IMR-90 (cell line): Measurements from ENCODE around the gene ADARB2. TPM values are rescaled to one million over a fixed set of nuclear protein-coding genes. Genes with fewer than 3 reads are reported as not detected.

ENCODE experiments used
- ATAC-seq: fragments of 200-7000 bp; cut with Tn5 transposase; 2 replicates; pipeline ENCODE4 v1.9.1; 2020; ENCODE audit warnings: low read depth, mild to moderate bottlenecking, moderate library complexity
- BruUV-seq: library from RNA; stranded (reverse); fragments of 400-500 nt; replicated peaks from 2 replicates; lab custom pipeline; 2021; lab: Mats Ljungman, UMichigan
- CTCF ChIA-PET: fragments of 300-600 bp; formaldehyde crosslinking; extraction: SDS; loops from one replicate; lab custom pipeline; 2021; ENCODE audit warnings: antibody characterized with exemption; lab: Yijun Ruan, JAX
- POLR2A ChIA-PET: fragments of 300-600 bp; sonication (Branson Sonifier 250); formaldehyde crosslinking; loops from one replicate; lab custom pipeline; 2022; ENCODE audit warnings: antibody characterized with exemption; ENCODE audit not compliant: unreplicated experiment; lab: Charles Lee
- DNase-seq: peaks from one replicate; pipeline ENCODE4 v3.0.0; 2013
- H2AFZ ChIP-seq: replicated peaks from 2 replicates; pipeline ENCODE3; 2013; ENCODE audit warnings: low read length, mild to moderate bottlenecking; ENCODE audit not compliant: poor library complexity
- H2AK5ac ChIP-seq: 2 replicates; pipeline ENCODE4 v1.6.1; 2013; ENCODE audit warnings: low read depth, low read length, inconsistent platforms
- H2AK9ac ChIP-seq: replicated peaks from 2 replicates; pipeline ENCODE3; 2013; ENCODE audit warnings: mild to moderate bottlenecking, low read depth, low read length, moderate library complexity; ENCODE audit not compliant: poor library complexity
- H2BK120ac ChIP-seq: 2 replicates; pipeline ENCODE4 v1.6.1; 2013; ENCODE audit warnings: low read depth, low read length, inconsistent platforms
- H2BK15ac ChIP-seq: 3 replicates; pipeline ENCODE4 v1.6.1; 2013; ENCODE audit warnings: low read depth, low read length, inconsistent platforms
- H2BK20ac ChIP-seq: 2 replicates; pipeline ENCODE4 v1.6.1; 2013; ENCODE audit warnings: low read depth, mild to moderate bottlenecking, inconsistent platforms, low read length, moderate library complexity
- H2BK5ac ChIP-seq: 2 replicates; pipeline ENCODE4 v1.6.1; 2013; ENCODE audit warnings: mild to moderate bottlenecking, low read depth, low read length, inconsistent platforms; ENCODE audit not compliant: poor library complexity, severe bottlenecking
- H3K14ac ChIP-seq: replicated peaks from 2 replicates; pipeline ENCODE4 v1.6.1; 2013; ENCODE audit warnings: low read depth, low read length, inconsistent platforms
- H3K18ac ChIP-seq: 2 replicates; pipeline ENCODE4 v1.6.1; 2013; ENCODE audit warnings: low read depth, low read length, control low read depth
- H3K23ac ChIP-seq: 2 replicates; pipeline ENCODE4 v1.6.1; 2013; ENCODE audit warnings: low read depth, low read length, inconsistent platforms
- H3K27ac ChIP-seq: 2 replicates; pipeline ENCODE4 v1.5.1; 2013; ENCODE audit warnings: mild to moderate bottlenecking, control low read depth, low read length; ENCODE audit not compliant: insufficient read depth
- H3K27me3 ChIP-seq: 2 replicates; pipeline ENCODE4 v1.6.1; 2013; ENCODE audit warnings: low read length; ENCODE audit not compliant: control insufficient read depth, insufficient read depth
- H3K36me3 ChIP-seq: 2 replicates; pipeline ENCODE4 v1.6.1; 2013; ENCODE audit warnings: low read length, mixed read lengths; ENCODE audit not compliant: control insufficient read depth, insufficient read depth
- H3K4ac ChIP-seq: 2 replicates; pipeline ENCODE4 v1.6.1; 2013; ENCODE audit warnings: low read depth, low read length, inconsistent platforms
- H3K4me1 ChIP-seq: 2 replicates; pipeline ENCODE4 v1.6.1; 2013; ENCODE audit warnings: low read length, mixed read lengths; ENCODE audit not compliant: control insufficient read depth, insufficient read depth
- H3K4me2 ChIP-seq: 2 replicates; pipeline ENCODE4 v1.6.1; 2013; ENCODE audit warnings: low read depth, mild to moderate bottlenecking, control low read depth, low read length, moderate library complexity
- H3K4me3 ChIP-seq: 2 replicates; pipeline ENCODE4 v1.5.1; 2013; ENCODE audit warnings: low read depth, mild to moderate bottlenecking, control low read depth, low read length, moderate library complexity; ENCODE audit not compliant: insufficient read depth
- H3K56ac ChIP-seq: 2 replicates; pipeline ENCODE4 v1.6.1; 2013; ENCODE audit warnings: low read length, inconsistent platforms; ENCODE audit not compliant: insufficient read depth; ENCODE audit errors: extremely low read depth
- H3K79me1 ChIP-seq, 2 experiments: 2 replicates each; pipeline ENCODE4 v1.6.1; 2013; ENCODE audit warnings: low read length in 2 of 2, inconsistent platforms in 1 of 2, low read depth in 1 of 2
- H3K9ac ChIP-seq: 2 replicates; pipeline ENCODE4 v1.6.1; 2013; ENCODE audit warnings: low read depth, low read length, control low read depth
- H3K9me1 ChIP-seq: 2 replicates; pipeline ENCODE4 v1.6.1; 2013; ENCODE audit warnings: low read length, inconsistent platforms; ENCODE audit not compliant: insufficient read depth
- H3K9me3 ChIP-seq: 2 replicates; pipeline ENCODE4 v1.6.1; 2013; ENCODE audit warnings: low read length; ENCODE audit not compliant: control insufficient read depth, insufficient read depth
- H4K20me1 ChIP-seq: 2 replicates; pipeline ENCODE4 v1.6.1; 2013; ENCODE audit warnings: low read length, inconsistent platforms; ENCODE audit not compliant: insufficient read depth
- H4K5ac ChIP-seq: 2 replicates; pipeline ENCODE4 v1.6.1; 2013; ENCODE audit warnings: mild to moderate bottlenecking, low read depth, low read length, control low read depth
- H4K8ac ChIP-seq, 2 experiments: 2 replicates each; pipeline ENCODE4 v1.6.1; 2013; ENCODE audit warnings: low read depth in 2 of 2, low read length in 2 of 2, control low read depth in 1 of 2, inconsistent platforms in 1 of 2
- H4K91ac ChIP-seq: 2 replicates; pipeline ENCODE4 v1.6.1; 2013; ENCODE audit warnings: low read depth, low read length, inconsistent platforms; ENCODE audit not compliant: insufficient read depth
- BHLHE40 ChIP-seq: fragments of 150-350 bp; IDR thresholded peaks from 2 replicates; pipeline ENCODE4 v1.6.1; 2016; ENCODE audit warnings: mild to moderate bottlenecking, low read depth, low read length
- CHD1 ChIP-seq: IDR thresholded peaks from 2 replicates; pipeline ENCODE4 v1.6.1; 2012; ENCODE audit warnings: low read depth, low read length, improper control_type of control experiment
- FOS ChIP-seq: fragments of 150-350 bp; IDR thresholded peaks from 2 replicates; pipeline ENCODE4 v1.6.1; 2016; ENCODE audit warnings: low read depth, low read length
- MAFK ChIP-seq: IDR thresholded peaks from 2 replicates; pipeline ENCODE4 v1.6.1; 2012; ENCODE audit warnings: low read depth, low read length, improper control_type of control experiment
- MAZ ChIP-seq: IDR thresholded peaks from 2 replicates; pipeline ENCODE4 v1.6.1; 2012; ENCODE audit warnings: low read depth, mild to moderate bottlenecking, low read length, improper control_type of control experiment, moderate library complexity, borderline replicate concordance
- NFE2L2 ChIP-seq: fragments of 150-350 bp; IDR thresholded peaks from 2 replicates; pipeline ENCODE4 v1.6.1; 2016; ENCODE audit warnings: low read depth, mild to moderate bottlenecking, low read length
- RAD21 ChIP-seq: IDR thresholded peaks from 2 replicates; pipeline ENCODE4 v1.6.1; 2012; ENCODE audit warnings: low read length, improper control_type of control experiment
- RCOR1 ChIP-seq: IDR thresholded peaks from 2 replicates; pipeline ENCODE4 v1.6.1; 2012; ENCODE audit warnings: mild to moderate bottlenecking, low read length, improper control_type of control experiment; ENCODE audit not compliant: insufficient replicate concordance
- RFX5 ChIP-seq: IDR thresholded peaks from 2 replicates; pipeline ENCODE4 v1.8.0; 2012; ENCODE audit warnings: low read depth, mild to moderate bottlenecking, low read length, moderate library complexity
- SMC3 ChIP-seq: fragments of 150-350 bp; IDR thresholded peaks from 2 replicates; pipeline ENCODE4 v1.6.1; 2016; ENCODE audit warnings: low read depth, mild to moderate bottlenecking, antibody characterized with exemption, low read length, moderate library complexity
- USF2 ChIP-seq: fragments of 150-350 bp; IDR thresholded peaks from 2 replicates; pipeline ENCODE4 v1.6.1; 2017; ENCODE audit warnings: mild to moderate bottlenecking, antibody characterized with exemption, low read length, low read depth
- WGBS, 2 experiments: methylation state at CpG; one replicate each; pipeline versions ENCODE4 v1.1.5 to v1.1.7; 2013; ENCODE audit warnings: missing lambda C conversion rate in 2 of 2; ENCODE audit not compliant: insufficient read length in 1 of 2; ENCODE audit errors: extremely low coverage in 2 of 2; 5-methylcytosine and 5-hydroxymethylcytosine counted together
- dilution Hi-C: fragments of 300-500 bp; cut with HindIII; formaldehyde crosslinking; loops from one replicate; pipeline ENCODE4 v1.14.3; 2018; ENCODE audit warnings: low sequenced_read_pairs; ENCODE audit not compliant: unreplicated experiment
- in situ Hi-C: fragments of 300-500 bp; cut with MboI; formaldehyde crosslinking; loops from 3 replicates; pipeline ENCODE4 v1.14.3; 2019; ENCODE audit warnings: low sequenced_read_pairs, inconsistent platforms, mixed read lengths
- intact Hi-C: fragments of 100-400 bp; cut with micrococcal nuclease; formaldehyde crosslinking; loops from 2 replicates; pipeline ENCODE4 v1.10.0; 2022
- polyA plus RNA-seq, 3 experiments: library from polyadenylated mRNA; depleted of rRNA; stranded (reverse); fragments of >200 nt; gene quantifications; 2 replicates each; pipeline ENCODE4 v1.2.3, GENCODE V29; 2012; ENCODE audit warnings: low replicate concordance in 1 of 3
- total RNA-seq: library from RNA; depleted of rRNA; stranded (reverse); fragments of >200 nt; gene quantifications from 2 replicates; pipeline ENCODE4 v1.2.3, GENCODE V29; 2012
- TF ChIP-seq, protein P1 (sequence below): conservative IDR thresholded peaks from 2 replicates; pipeline ENCODE4 v1.5.1; 2012; ENCODE audit warnings: mild to moderate bottlenecking, low read depth, low read length, improper control_type of control experiment

The ADARB2 gene
- total and polyA plus RNA-seq, 2 of the 4 experiments (the other 2 are of a cell fraction) = not detected

DNA sequence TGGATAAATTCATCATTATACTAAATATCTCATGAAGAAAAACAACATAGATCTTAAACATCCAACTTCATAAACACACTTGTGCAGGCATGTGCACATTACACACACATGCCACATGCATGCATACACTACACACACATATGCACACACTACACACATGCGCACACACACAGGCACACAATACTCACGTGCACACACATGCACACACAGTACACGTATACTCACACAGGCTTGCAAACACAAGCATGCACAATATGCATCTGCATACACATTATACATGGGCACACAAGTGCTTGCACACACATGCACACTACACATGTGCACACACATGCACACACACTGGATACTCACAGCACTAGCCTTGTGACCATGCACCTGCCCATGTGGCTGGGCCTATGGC, 105.2 kb downstream of the ADARB2 start:
- Histone ChIP-seq H2BK120ac (no peak overlapping the region), H2BK15ac (no peak overlapping the region), H3K18ac (no peak overlapping the region), H3K9ac (no peak overlapping the region), H3K56ac (no peak overlapping the region), H2BK20ac (no peak overlapping the region), H3K23ac (no peak overlapping the region), H4K8ac (no peak overlapping the region), H2BK5ac (no peak overlapping the region), H3K4me2 (no peak overlapping the region), H2AK9ac (no peak overlapping the region), H3K4me3 (no peak overlapping the region), H3K14ac (no peak overlapping the region), H3K4ac (no peak overlapping the region), H3K27me3 (no peaks in the 10 kb centered on the region), H3K4me1 (no peaks in the 10 kb centered on the region), H2AFZ (no peak overlapping the region), H3K9me3 (peaks cover 46% of the 10 kb centered on the region), H3K79me1 (no peaks in the 10 kb centered on the region), H3K27ac (no peak overlapping the region), H4K91ac (no peak overlapping the region), H4K20me1 (no peaks in the 10 kb centered on the region), H4K5ac (no peak overlapping the region), H2AK5ac (no peak overlapping the region), H3K9me1 (no peaks in the 10 kb centered on the region), H3K36me3 (no peaks in the 10 kb centered on the region)
- intact Hi-C loops (no loop called here), dilution Hi-C loops (no loop called here), in situ Hi-C loops (no loop called here)
- no peak for ATAC-seq
- ChIA-PET POLR2A (no interaction called here), CTCF (no interaction called here)
- BruUV-seq = no TSS peak
- no peak for TF ChIP-seq CHD1
- no peak for TF ChIP-seq BHLHE40
- no peak for TF ChIP-seq MAFK
- no peak for TF ChIP-seq USF2
- TF ChIP-seq RAD21 = no peak
- TF ChIP-seq NFE2L2 = no peak
- no peak for TF ChIP-seq SMC3
- TF ChIP-seq RFX5 = no peak
- no peak for TF ChIP-seq RCOR1
- TF ChIP-seq, protein P1, sequence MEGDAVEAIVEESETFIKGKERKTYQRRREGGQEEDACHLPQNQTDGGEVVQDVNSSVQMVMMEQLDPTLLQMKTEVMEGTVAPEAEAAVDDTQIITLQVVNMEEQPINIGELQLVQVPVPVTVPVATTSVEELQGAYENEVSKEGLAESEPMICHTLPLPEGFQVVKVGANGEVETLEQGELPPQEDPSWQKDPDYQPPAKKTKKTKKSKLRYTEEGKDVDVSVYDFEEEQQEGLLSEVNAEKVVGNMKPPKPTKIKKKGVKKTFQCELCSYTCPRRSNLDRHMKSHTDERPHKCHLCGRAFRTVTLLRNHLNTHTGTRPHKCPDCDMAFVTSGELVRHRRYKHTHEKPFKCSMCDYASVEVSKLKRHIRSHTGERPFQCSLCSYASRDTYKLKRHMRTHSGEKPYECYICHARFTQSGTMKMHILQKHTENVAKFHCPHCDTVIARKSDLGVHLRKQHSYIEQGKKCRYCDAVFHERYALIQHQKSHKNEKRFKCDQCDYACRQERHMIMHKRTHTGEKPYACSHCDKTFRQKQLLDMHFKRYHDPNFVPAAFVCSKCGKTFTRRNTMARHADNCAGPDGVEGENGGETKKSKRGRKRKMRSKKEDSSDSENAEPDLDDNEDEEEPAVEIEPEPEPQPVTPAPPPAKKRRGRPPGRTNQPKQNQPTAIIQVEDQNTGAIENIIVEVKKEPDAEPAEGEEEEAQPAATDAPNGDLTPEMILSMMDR = no peak
- TF ChIP-seq FOS = no peak
- TF ChIP-seq MAZ = no peak
- no peak for DNase-seq
- 25% methylated on average over 2 of the region's 3 CpGs; no CpG with 5 or more reads in 1 of the 2 experiments for WGBS, 2 experiments
